SK-N-MC (cell line): ENCODE measurements around the gene TADA2B.

Experiments
- EZH2 ChIP-seq: fragments of 200-600 bp; sonication (generic); IDR thresholded peaks from one replicate; pipeline ENCODE4 v1.6.1; 2017; ENCODE audit warnings: antibody characterized with exemption
- FOXP2 ChIP-seq: optimal IDR thresholded peaks from 2 replicates; pipeline ENCODE3; 2011; ENCODE audit warnings: mild to moderate bottlenecking, moderate library complexity; ENCODE audit not compliant: insufficient read depth; ENCODE audit errors: extremely low read length, control extremely low read depth
- POLR2AphosphoS5 ChIP-seq: IDR thresholded peaks from 2 replicates; pipeline ENCODE4 v1.6.1; 2012; ENCODE audit warnings: mild to moderate bottlenecking, low read depth, low read length, borderline replicate concordance

GRCh38 chr4:7041246-7041645 is 1.9 kb upstream of the TADA2B start:
- no peak for TF ChIP-seq EZH2
- TF ChIP-seq POLR2AphosphoS5 = no peak
- no peak for TF ChIP-seq FOXP2
